CD4-positive, alpha-beta T cell treated with Interleukin-1 beta for 1 hour (primary cell): ENCODE data around the gene B3GAT1.

Source experiments
- DNase-seq, 2 donors: peaks; one replicate each; pipeline ENCODE4 v3.0.0-alpha.2; 2020 to 2022

B3GAT1 gene

DNA sequence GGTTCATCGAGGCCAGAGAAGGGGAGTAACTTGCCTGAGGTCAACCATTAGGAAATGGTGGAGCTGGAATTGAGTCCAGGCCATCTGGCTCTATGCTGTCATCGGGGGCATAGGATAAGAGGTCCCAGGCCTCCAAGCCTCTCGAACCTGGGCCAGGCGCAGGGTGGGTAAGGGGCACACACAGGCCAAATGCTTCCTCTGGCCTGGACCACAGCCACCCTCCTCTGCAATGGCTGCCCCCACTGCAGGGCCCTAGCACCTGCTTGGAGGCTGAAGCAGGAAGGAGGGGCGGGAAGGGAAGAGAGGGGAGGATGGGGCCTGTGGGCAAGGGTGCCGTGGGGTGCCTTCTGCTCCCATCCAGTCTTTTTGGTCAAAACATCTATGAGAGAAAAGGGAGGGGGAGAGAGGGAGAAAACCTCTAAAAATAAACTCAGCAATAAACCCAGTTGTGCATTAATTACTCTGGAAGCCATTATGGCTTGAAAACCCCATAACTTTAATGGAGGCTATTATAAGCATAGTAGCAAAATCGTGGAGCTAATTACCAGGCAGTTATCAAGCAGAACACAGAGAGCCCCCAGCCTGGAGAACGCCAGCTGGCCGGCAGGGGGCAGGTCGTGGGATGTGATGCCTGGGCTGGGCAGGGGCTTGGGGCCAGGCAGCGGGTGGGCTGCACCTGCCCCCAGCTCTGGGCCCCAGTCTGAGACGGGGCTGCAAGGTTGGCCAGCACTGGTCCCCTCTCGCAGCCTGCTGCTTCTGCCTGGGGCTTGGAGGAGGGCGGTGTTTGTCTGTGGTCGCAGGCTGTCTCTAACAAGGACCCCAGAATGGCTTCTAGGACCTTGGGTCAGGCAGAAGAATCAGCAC, 21.1 kb downstream of the B3GAT1 start:
- DNase-seq: no peak

DNA sequence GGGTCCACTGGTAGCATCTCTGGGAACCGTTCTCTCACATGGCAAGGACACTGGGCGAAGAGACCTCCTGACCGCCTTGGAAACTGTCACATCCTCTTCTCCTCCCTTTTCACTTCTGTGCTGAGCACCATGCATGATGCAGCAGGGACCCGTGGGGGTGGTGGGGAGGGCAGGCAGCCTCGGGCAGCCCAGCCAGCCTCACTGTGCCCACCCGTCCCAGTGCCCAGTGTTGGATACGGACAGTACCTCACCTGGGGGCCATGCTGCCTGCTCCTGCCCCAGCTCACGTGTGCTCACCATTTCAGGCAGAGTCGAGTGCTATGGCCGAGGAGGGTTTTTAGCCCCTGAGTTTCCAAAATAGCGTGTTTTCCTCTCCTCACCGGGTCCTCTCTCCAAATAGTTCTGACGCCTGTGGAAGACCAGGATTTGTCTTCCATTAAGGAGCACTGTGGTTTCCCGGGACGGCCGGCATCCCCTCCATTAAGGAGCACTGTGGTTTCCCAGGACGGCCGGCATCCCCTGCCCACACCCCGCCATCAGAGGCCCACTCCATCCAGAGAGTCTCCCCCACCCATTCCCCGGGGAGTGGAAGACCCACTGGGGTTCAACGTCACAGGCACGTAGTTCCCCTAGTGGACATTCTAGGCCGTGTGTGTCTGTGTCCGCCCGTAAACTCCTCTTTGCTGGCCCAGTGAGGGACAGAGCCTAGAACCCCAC, 22.4 kb downstream of the B3GAT1 start:
- no peak for DNase-seq

DNA sequence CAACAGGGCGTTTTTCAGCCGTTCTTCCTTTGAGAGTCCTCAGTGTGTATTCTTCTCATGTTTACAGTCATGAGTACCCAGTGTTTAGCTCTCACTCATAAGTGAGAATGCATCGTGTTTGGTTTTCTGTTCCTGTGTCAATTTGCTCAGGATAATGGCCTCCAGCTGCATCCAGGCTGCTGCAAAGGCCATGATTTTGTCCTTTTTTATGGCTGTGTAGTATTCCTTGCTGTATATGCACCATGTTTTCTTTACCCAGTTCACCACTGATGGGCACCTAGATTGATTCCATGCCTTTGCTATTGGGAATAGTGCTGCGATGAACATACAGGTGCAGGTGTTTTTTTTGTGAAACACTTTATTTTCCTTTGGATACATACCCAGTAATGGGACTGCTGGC, 23.5 kb downstream of the B3GAT1 start:
- no peak for DNase-seq

DNA sequence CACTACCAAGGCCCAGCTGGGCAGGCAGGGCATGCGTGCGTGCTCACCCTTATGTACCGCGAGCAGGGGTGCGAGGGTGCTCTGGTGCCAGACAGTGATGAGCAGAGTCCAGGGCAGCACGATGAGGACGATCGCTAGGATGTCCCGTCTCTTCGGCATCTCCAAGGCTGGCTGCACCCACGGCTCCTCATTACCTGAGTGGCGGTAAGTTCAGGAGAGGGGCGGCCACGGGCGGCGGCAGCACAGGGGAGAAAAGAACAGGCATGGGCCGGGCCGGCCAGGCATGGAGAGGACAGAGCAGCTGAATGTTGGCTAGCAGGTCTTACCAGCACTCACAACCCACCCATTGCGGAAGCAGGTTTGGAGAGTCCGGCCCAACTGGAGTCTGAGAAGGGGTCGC, 24.5 kb downstream of the B3GAT1 start:
- no peak for DNase-seq

DNA sequence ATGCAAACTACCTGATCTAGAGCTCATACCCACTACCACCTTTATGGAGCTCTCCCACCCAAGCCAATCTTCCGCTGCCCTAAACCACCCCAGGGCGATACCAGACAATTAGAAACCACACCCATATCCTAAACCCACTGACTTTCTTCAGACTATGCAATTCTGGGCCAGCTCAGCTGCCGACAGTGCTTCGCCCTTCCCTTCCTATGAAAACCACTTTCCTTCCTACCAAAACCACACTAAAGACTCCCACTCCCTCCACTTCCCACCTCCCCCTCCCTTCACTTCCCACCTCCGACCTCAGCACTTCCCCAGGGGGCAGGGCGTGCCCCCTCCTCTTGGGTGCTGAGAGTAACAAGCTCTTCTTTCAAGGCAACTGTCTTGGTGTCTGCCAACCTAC, 25.1 kb downstream of the B3GAT1 start:
- no peak for DNase-seq

DNA sequence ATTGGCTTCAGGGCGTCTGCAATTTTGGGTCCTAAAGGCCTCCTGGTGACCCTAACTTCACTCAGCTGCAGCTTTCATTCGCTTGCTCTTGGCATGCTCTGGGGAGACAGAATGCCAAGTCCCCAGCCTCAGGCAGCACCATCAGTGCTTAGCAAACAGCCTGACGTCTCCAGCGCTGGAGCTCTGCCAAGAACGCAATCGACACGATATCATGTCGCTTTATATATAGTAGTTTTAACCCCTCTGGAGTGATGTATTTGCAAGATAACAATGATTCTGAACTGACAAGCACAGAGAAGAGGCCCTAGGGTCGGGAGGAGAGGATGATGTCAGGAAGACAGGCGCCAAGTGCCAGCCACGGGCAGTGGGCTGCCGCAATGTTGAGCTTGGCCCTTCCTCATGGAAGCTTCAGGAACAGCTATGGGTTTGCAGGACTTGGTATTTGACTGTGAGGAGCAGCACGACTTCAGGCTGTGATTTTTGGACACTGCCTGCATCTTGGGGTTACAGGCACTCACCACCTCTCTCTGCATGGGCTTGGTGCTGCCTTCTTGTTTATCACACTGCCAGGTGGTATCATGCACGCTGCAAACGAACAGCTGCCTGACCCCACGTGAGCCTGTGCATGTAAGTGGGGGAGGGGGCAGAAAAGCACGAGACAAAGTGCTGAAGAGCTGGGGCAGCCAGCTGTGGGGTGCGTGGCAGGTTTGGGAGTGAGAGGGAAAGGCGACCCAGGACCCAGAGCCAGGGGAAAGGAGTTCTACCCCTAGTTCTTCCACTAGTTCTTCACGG, 26.1 kb downstream of the B3GAT1 start:
- DNase-seq: no peak

DNA sequence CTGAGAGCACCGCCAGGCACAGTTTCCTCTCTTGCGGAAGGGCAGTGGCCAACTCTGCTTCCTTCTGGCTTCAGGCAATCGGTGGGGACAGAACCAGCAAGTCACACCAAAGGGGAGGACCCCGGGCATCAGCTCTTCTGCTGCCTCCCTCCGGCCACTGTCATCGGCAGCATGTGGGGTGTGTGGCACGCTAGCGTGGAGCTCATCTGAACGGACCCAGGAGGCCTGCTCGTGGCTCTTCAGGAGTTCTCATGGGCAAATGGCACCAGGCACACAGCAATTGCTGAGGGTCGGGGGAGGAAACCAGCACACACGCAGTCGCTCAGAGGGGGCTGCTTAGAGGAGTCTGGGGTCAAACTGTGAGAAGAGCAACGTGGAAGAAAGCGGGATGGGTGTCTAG, 26.9 kb downstream of the B3GAT1 start:
- no peak for DNase-seq

DNA sequence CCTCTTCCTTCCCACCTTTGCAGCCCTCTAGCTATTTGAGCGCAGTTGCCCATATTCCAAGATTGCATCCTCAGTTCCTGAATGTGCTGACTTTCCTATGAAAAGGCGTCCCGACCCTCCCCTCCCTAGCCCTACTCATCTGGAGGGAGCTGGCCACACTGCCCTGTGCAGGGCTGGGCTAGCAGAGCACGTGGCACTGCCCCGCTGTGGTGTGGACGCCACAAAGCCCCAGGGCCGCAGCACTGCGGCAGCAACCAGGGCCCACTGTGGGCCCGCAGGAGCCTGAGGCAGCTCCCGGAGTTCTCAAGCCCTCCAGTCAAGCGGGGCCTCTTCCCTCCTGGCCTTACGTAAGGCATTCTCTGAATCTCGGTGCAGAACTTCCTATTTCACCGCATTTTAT, 27.6 kb downstream of the B3GAT1 start:
- DNase-seq: no peak

DNA sequence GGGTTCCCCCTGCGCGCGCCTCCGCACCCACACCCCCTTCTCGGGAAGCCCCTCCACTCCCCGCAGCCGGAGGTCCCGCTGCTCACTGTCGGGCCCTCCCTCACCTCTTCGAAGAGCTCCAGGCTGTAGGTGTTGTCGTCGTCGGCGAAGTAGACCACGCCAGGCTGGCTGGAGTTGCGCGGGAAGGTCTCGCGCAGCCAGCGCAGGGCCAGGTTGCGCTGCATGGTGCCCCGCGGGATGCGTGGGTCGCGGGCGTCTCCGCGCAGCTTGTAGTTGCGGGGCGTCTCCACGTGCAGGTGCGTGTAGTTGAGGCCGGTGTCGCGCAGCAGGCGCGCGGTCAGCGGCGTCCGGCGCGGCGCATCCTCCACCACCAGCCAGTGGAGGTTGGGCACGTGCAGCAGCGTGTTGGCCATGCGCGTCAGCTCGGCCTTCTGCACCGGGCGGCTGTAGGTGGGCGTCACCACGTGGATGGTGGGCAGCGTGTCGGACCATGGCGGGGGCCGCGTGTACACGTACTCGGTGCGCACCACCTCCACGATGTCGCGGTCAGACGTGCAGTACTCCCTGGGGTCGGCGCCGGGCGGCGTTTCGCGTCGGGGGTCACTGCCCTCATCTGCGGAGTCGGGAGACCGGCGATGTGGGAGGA, 28.3 kb downstream of the B3GAT1 start:
- DNase-seq: no peak

DNA sequence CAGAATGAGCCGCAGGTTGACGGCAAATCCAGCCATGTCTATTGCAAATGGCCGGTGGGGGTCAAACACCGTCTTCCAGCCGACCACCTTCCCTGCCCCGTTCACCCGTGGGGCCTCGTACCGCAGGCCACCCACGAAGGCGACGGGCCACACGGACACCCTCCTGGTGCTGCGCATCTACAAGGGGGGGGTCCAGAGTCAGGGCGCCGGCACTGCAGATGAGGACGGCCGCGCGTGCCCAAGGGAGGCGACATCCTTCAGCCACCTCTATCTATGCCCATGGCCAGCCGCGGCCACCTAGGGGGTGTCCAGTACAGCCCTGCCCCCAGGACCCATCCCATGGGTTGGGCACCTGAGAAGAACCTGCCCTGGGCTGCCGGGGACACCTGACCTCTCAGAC, 29.2 kb downstream of the B3GAT1 start:
- DNase-seq: no peak

DNA sequence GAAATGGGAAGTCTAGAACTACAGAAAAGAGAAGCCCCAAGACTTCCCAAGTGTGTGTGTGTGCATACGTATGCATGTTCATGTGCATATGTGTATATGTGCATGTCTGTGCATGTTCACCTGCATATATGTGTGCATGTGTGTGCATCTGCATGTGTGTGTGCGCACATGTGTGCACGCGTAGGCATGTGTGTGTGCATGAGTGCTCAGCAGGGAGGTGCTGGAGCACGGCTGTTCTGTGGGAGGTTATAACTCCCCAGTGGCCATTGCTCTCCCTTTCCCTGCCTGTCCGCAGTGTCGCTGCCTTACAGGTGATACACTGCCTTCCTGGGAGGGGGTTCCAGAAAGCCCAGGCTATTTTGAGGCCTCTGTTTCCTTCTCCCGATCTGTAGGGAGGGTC, 29.8 kb downstream of the B3GAT1 start:
- no peak for DNase-seq

DNA sequence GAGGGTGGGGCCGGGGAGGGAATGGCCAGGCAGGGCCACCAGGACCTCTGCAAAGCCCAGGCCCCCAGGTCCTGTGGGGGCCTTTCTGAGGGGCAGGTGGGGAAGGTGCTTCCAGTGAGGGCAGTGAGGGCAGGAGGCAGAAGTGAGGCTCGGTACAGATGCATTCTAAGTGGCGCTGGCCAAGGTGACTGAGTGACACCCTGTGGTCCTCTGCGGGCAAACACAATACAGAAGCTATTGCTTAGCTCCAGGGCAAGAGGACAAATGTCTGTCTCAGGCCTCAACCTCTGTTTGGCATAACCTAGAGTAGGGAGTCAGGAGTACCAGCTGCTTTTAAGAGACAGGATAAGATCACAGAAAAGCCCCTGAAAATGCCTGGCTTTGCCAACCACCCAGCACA, 31.3 kb downstream of the B3GAT1 start:
- DNase-seq: no peak

DNA sequence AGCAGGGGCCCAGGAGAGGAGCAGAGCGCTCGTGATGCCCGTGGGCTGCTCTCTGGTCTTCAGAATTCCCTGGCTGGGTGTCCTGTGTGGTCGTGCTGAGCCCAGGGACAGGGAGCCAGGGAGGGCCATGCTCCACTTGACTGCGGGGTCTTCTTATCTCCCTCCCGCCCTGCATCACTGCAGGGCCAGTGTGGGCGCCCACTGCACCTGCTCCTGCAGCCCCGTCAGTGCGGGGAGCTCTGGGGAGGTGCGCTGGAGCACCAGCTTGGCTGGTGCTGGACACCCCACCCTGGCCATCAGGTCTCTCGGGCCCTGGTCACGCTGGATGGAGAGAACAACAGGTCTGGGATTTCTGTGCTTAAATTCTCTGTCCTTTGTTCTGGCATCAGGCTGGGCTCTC, 31.8 kb downstream of the B3GAT1 start:
- DNase-seq: no peak

DNA sequence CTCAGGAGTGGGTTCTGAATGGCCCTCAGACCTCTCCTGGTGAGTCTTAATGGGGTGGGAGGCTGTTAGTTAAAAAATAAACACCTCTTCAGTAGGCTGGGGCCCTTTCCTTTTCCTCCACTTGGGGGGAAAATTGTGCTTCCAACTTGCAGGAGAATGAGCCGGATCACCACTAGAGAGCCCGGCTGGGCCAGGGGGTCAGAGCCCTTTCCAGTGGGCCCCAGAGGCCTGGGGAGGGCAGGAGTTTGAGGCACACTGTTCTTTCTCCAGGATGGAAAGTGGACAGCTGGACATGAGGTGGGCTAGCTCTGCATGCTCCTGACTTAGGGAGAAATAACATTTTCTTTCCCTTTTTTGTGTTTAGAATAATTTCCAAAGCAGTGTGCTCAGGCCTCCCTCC, 32.8 kb downstream of the B3GAT1 start:
- no peak for DNase-seq

DNA sequence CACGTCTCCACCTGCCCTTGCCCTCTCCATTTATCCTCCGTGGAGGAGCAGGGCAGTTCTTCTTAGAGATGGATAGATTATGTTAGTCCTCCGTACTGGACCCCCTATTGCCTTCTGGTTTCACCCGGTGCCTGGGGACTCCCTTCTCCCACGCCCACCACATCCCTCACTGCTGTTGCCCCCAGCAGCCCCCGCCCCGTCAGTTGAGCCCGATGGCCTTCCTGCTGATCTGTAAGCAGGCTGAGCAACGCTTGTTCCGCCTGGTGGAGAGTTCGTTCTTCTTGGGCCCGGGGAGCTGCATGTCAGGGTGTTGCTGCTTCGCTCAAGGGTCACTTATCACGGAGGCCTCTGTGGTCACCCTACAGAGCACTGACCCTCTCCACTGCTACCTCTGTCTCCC, 34.2 kb downstream of the B3GAT1 start:
- no peak for DNase-seq

DNA sequence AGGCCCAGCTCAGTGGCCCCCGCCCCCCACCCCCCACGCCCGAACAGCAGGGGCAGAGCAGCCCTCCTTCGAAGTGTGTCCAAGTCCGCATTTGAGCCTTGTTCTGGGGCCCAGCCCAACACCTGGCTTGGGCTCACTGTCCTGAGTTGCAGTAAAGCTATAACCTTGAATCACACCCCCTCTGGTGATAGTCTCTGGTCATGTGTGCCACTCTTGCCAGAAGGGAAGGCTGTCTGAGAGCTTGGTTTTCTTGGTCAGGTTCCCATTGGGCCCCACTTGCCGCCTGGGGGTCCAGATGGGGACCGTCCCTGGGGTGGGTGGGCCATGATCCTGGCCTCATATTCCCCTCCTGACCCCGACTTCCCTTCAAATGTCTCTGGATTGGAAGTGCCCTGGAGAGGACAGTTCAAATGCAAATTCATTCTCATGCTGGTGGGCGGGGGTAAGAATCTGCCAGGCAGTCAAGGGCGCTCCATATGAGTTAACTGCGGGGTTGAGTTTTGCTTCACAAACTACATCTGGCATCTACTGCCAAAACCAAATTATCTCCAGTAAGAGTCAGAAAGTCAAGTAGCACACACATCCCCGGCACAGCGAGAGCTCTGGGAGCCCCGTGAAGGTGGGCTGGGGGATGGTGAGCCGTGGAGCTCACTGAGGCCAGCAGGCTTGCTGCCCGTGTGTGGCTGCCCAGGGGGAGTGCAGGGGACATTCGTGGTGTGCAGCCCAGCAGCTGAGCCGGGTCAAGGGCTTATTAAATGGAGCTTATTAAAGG, 35.7 kb downstream of the B3GAT1 start:
- no peak for DNase-seq

DNA sequence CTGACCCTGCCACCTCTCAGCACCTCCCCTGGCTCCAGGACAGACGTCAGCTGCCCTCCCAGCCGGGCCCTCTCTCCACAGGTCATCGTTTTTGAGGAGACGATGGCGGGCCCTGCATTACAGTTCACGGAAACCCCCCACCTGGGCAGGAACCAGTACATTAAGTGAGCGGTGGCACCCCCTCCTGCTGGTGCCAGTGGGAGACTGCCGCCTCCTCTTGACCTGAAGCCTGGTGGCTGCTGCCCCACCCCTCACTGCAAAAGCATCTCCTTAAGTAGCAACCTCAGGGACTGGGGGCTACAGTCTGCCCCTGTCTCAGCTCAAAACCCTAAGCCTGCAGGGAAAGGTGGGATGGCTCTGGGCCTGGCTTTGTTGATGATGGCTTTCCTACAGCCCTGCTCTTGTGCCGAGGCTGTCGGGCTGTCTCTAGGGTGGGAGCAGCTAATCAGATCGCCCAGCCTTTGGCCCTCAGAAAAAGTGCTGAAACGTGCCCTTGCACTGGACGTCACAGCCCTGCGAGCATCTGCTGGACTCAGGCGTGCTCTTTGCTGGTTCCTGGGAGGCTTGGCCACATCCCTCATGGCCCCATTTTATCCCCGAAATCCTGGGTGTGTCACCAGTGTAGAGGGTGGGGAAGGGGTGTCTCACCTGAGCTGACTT, 37.0 kb downstream of the B3GAT1 start:
- DNase-seq: no peak

DNA sequence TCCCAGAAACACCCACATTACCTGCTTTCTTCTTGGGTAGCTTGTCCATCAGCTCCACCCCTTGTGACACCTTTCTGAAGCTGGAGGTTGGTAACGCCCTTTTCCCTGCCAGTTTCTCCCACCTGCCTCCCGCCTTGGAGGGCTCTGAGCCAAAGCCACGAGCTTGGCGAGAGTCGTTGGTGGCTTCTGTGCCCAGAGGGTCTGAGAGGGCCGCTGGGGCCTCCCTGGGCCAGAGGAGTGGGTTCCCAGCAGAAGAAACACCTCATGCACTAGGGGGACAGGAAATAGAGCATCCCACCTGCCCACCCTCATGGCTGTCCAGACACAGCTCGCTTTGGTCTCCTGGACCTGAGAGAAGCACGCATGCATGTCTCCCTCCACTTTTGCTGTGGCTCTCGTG, 37.9 kb downstream of the B3GAT1 start:
- no peak for DNase-seq

DNA sequence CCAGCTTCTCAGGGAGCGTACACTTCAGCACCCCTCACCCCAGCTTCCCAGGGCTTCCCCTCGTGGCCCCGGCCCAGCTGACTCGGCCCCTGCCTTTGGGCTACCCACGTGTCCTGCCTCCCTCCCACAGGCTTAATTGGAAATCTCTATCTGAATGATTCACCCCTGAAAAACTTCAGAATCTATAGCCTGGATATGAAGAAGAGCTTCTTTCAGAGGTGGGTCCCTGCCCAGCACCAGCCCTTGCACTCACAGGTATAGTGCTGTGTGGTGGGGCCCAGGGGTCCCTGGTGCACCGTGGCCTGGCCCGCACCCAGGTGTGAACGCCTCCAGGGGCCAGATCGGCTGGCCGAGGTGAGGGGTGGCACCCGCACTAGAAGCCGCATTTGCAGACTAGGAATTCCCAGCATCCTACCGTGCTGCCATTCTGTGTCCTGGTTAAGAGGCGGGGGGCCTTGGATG, 38.4 kb downstream of the B3GAT1 start:
- DNase-seq: no peak

DNA sequence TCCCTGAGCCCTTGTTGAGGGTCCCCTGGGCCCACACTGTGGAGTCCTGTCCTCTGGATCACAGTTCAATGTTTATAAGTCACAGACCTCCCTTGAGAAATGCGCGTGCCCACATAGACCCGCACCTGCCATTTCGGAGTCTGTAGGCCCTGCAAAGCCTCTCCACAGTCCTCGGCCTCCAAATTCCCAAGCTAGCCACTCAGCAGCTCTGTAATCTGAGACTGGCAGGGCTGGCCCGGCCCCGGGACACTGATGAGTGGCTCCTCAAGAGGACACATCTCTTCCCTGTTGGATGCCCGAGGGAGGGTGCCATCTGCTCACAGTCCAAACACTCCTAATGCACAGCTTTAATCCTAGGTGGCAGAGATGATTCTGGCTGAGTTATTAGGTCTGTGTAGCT, 39.1 kb downstream of the B3GAT1 start:
- no peak for DNase-seq

DNA sequence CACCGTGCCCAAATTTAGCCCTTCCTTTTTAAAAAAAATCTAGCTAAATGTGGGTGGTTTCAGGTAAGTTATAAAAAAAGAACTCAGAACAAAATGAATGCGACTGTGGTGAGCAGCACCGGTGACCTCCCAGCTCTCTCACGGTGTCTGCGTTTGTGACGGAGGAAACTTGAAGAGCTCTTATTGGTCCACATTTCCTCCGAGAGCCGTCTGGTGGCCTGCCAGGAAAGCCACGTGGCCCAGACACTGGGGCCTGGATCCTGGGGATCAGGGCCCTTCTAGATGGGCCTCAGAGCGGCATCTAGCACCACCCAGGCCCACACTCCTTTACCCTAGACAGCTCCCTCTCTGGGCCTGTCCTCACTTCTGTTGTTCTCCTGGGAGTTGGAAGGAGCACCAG, 39.5 kb downstream of the B3GAT1 start:
- no peak for DNase-seq
